HCT116 (cell line): ENCODE results near the gene PAM16. TPM values are rescaled to one million over a fixed set of nuclear protein-coding genes. Genes with fewer than 3 reads are reported as not detected.

ENCODE experiments used
- ATAC-seq: fragments of 200-7000 bp; cut with Tn5 transposase; 2 replicates; pipeline ENCODE4 v1.9.1; 2020; ENCODE audit warnings: mild to moderate bottlenecking, moderate library complexity
- BruUV-seq: library from RNA; stranded (reverse); fragments of 400-500 nt; replicated peaks from 2 replicates; lab custom pipeline; 2021; lab: Mats Ljungman, UMichigan
- CTCF ChIA-PET: fragments of 300-600 bp; sonication (Branson Sonifier 250); formaldehyde crosslinking; loops from one replicate; lab custom pipeline; 2021; ENCODE audit warnings: antibody characterized with exemption; lab: Charles Lee
- POLR2A ChIA-PET: fragments of 300-600, 350-600 bp; sonication (Branson Sonifier 250); formaldehyde crosslinking; loops from one replicate; lab custom pipeline; 2021; ENCODE audit warnings: antibody characterized with exemption; lab: Charles Lee
- RAD21 ChIA-PET, 2 experiments: fragments of 300-600 bp; sonication (Branson Sonifier 250); formaldehyde crosslinking; loops; one replicate each; lab custom pipeline; 2023; ENCODE audit warnings: low total read pairs in 2 of 2; ENCODE audit not compliant: uncharacterized antibody in 2 of 2, unreplicated experiment in 2 of 2, low non-redundant PET in 1 of 2; lab: Charles Lee
- DNase-seq: peaks from one replicate; pipeline ENCODE4 v3.0.0-alpha.2; 2010; ENCODE audit warnings: low read depth, low spot score
- H2AFZ ChIP-seq: fragments of 200-600 bp; shearing (Covaris generic), sonication (generic); 2 replicates; pipeline ENCODE4 v1.6.1; 2017; ENCODE audit warnings: low read depth, mixed run types, mixed read lengths, antibody characterized with exemption, low read length; ENCODE audit not compliant: poor library complexity, severe bottlenecking
- H3K27ac ChIP-seq: 2 replicates; pipeline ENCODE4 v1.5.1; 2012; ENCODE audit warnings: low read depth, low read length
- H3K27me3 ChIP-seq: fragments of 200-600 bp; sonication (generic); 2 replicates; pipeline ENCODE4 v1.6.1; 2016; ENCODE audit warnings: mixed run types, low read length, mixed read lengths; ENCODE audit not compliant: insufficient read depth
- H3K36me3 ChIP-seq, 2 experiments: fragments of 200-500 bp in 1 of 2; fragments of 200-600 bp in 1 of 2; sonication (Bioruptor generic) in 1 of 2; sonication (generic) in 1 of 2; 2 replicates each; pipeline versions ENCODE4 v1.5.1 to v1.6.1; 2014 to 2016; ENCODE audit warnings: low read length in 2 of 2, inconsistent platforms in 1 of 2, mixed read lengths in 1 of 2, mixed run types in 1 of 2; ENCODE audit not compliant: insufficient read depth in 2 of 2, control insufficient read depth in 1 of 2
- H3K4me1 ChIP-seq, 2 experiments: fragments of 200-600 bp in 1 of 2; sonication (generic) in 1 of 2; 2 replicates each; pipeline versions ENCODE4 v1.5.1 to v1.6.1; 2012 to 2017; ENCODE audit warnings: low read length in 2 of 2, inconsistent platforms in 1 of 2, mild to moderate bottlenecking in 1 of 2, mixed read lengths in 1 of 2, mixed run types in 1 of 2, moderate library complexity in 1 of 2; ENCODE audit not compliant: insufficient read depth in 2 of 2, control insufficient read depth in 1 of 2
- H3K4me2 ChIP-seq: fragments of 200-600 bp; sonication (generic); 2 replicates; pipeline ENCODE4 v1.6.1; 2017; ENCODE audit warnings: mixed run types, low read length, mixed read lengths
- H3K4me3 ChIP-seq, 2 experiments: fragments of 200-600 bp in 1 of 2; sonication (generic) in 1 of 2; replicated peaks in 1 of 2; 2 replicates each; pipeline ENCODE4 v1.5.1; 2011 to 2016; ENCODE audit warnings: low read length in 2 of 2, control low read depth in 1 of 2, low read depth in 1 of 2, mild to moderate bottlenecking in 1 of 2, mixed read lengths in 1 of 2, mixed run types in 1 of 2
- H3K79me2 ChIP-seq: fragments of 200-600 bp; sonication (generic); 2 replicates; pipeline ENCODE4 v1.6.1; 2017; ENCODE audit warnings: mild to moderate bottlenecking, mixed run types, low read length, moderate library complexity, mixed read lengths; ENCODE audit not compliant: insufficient read depth
- H3K9ac ChIP-seq: fragments of 200-600 bp; sonication (generic); 2 replicates; pipeline ENCODE4 v1.6.1; 2016; ENCODE audit warnings: low read length, mixed read lengths
- H3K9me2 ChIP-seq: fragments of 200-600 bp; sonication (generic), shearing (Covaris generic); 2 replicates; pipeline ENCODE4 v1.6.1; 2017; ENCODE audit warnings: mixed run types, mild to moderate bottlenecking, moderate library complexity; ENCODE audit not compliant: insufficient read depth
- H3K9me3 ChIP-seq, 2 experiments: fragments of 200-500 bp in 1 of 2; fragments of 200-600 bp in 1 of 2; sonication (Bioruptor generic) in 1 of 2; sonication (generic) in 1 of 2; 2 replicates each; pipeline ENCODE4 v1.6.1; 2014 to 2017; ENCODE audit warnings: low read length in 2 of 2, mixed read lengths in 2 of 2, inconsistent platforms in 1 of 2, low read depth in 1 of 2, mild to moderate bottlenecking in 1 of 2, mixed run types in 1 of 2, moderate library complexity in 1 of 2; ENCODE audit not compliant: control insufficient read depth in 1 of 2, insufficient read depth in 1 of 2
- H4K20me1 ChIP-seq: fragments of 200-600 bp; sonication (generic), shearing (Covaris generic); 2 replicates; pipeline ENCODE4 v1.6.1; 2017; ENCODE audit warnings: mixed run types, mild to moderate bottlenecking, moderate library complexity; ENCODE audit not compliant: insufficient read depth
- CBX3 ChIP-seq: IDR thresholded peaks from 2 replicates; pipeline ENCODE4 v1.6.1; 2012; ENCODE audit warnings: low read depth
- CEBPB ChIP-seq: IDR thresholded peaks from 2 replicates; pipeline ENCODE4 v1.6.1; 2012; ENCODE audit warnings: low read depth
- EGR1 ChIP-seq: IDR thresholded peaks from 2 replicates; pipeline ENCODE4 v1.6.1; 2012; ENCODE audit warnings: low read depth
- EZH2phosphoT487 ChIP-seq: fragments of 200-600 bp; IDR thresholded peaks from 2 replicates; pipeline ENCODE4 v1.6.1; 2018; ENCODE audit warnings: antibody characterized with exemption, borderline replicate concordance
- FOSL1 ChIP-seq: IDR thresholded peaks from 2 replicates; pipeline ENCODE4 v1.6.1; 2012; ENCODE audit warnings: low read depth
- JUND ChIP-seq: IDR thresholded peaks from 2 replicates; pipeline ENCODE4 v1.6.1; 2012
- POLR2A ChIP-seq: IDR thresholded peaks from 2 replicates; pipeline ENCODE4 v1.7.0; 2011; ENCODE audit warnings: borderline replicate concordance; ENCODE audit not compliant: insufficient read depth, insufficient read length; ENCODE audit errors: extremely low read depth
- SIN3A ChIP-seq: IDR thresholded peaks from 2 replicates; pipeline ENCODE4 v1.6.1; 2012; ENCODE audit warnings: low read depth
- SP1 ChIP-seq: IDR thresholded peaks from 2 replicates; pipeline ENCODE4 v1.6.1; 2012; ENCODE audit warnings: low read depth
- YY1 ChIP-seq: IDR thresholded peaks from 2 replicates; pipeline ENCODE4 v1.6.1; 2011; ENCODE audit warnings: low read length, low read depth, moderate library complexity, mild to moderate bottlenecking; ENCODE audit not compliant: insufficient replicate concordance; ENCODE audit errors: extremely low read depth
- ZFX ChIP-seq: fragments of 450-650 bp; IDR thresholded peaks from 2 replicates; pipeline ENCODE4 v1.6.1; 2017
- ZNF274 ChIP-seq: fragments of 200-500 bp; sonication (Bioruptor generic); IDR thresholded peaks from 2 replicates; pipeline ENCODE4 v1.6.1; 2014; ENCODE audit warnings: mild to moderate bottlenecking, low read depth, low read length, inconsistent platforms
- intact Hi-C: fragments of 100-400 bp; cut with micrococcal nuclease; formaldehyde crosslinking; loops from 2 replicates; pipeline ENCODE4 v1.10.0; 2022
- total RNA-seq: library from RNA; stranded (reverse); gene quantifications from one replicate; pipeline ENCODE4 v1.2.1, GENCODE V29; 2021; ENCODE audit not compliant: unreplicated experiment
- TF ChIP-seq, protein P1 (sequence below): IDR thresholded peaks from 2 replicates; pipeline ENCODE4 v1.6.1; 2012
- TF ChIP-seq, protein P2 (sequence below): IDR thresholded peaks from 2 replicates; pipeline ENCODE4 v1.6.1; 2012; ENCODE audit warnings: low read depth
- TF ChIP-seq, protein P3 (sequence below): IDR thresholded peaks from 2 replicates; pipeline ENCODE4 v1.6.1; 2012
- TF ChIP-seq, protein P4 (sequence below): IDR thresholded peaks from 2 replicates; pipeline ENCODE4 v1.6.1; 2011; ENCODE audit warnings: mild to moderate bottlenecking, low read length, moderate library complexity; ENCODE audit not compliant: insufficient replicate concordance; ENCODE audit errors: extremely low read depth

PAM16 gene
- total RNA-seq, 1 experiment from 2014 or later: 102 TPM

DNA sequence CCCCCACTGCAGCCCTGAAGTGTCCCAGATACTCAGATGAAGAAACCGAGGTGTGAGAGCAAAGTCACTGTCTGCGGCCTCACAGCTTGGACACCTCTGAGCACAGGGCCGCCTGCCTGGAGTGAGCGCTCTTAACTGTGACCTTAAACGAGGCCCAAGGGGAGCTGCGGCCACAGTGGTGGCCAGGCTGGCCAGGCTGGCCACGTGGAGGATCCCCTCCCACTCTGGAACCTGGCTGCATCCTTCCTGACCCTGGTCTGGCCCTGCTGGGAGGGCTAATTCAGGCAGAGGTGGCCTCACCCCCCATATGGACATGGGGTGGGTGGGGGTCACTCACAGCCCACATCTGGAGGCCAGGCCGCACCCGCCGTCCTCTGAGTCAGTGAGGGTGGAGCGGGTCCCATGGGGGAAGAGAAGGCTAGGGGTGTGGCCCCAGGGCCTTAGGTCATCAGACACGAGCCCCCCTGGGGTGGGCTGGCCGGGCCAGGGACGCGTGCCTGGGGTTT, 27.1 kb upstream of the PAM16 start:
- TF ChIP-seq CBX3 (no peak), FOSL1 (no peak), EZH2phosphoT487 (no peak), EGR1 (no peak), SIN3A (no peak), SP1 (no peak), POLR2A (no peak), JUND (no peak), ZNF274 (no peak), CEBPB (no peak), ZFX (no peak), YY1 (no peak)
- TF ChIP-seq, protein P1, sequence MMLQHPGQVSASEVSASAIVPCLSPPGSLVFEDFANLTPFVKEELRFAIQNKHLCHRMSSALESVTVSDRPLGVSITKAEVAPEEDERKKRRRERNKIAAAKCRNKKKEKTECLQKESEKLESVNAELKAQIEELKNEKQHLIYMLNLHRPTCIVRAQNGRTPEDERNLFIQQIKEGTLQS: no peak
- TF ChIP-seq, protein P2, sequence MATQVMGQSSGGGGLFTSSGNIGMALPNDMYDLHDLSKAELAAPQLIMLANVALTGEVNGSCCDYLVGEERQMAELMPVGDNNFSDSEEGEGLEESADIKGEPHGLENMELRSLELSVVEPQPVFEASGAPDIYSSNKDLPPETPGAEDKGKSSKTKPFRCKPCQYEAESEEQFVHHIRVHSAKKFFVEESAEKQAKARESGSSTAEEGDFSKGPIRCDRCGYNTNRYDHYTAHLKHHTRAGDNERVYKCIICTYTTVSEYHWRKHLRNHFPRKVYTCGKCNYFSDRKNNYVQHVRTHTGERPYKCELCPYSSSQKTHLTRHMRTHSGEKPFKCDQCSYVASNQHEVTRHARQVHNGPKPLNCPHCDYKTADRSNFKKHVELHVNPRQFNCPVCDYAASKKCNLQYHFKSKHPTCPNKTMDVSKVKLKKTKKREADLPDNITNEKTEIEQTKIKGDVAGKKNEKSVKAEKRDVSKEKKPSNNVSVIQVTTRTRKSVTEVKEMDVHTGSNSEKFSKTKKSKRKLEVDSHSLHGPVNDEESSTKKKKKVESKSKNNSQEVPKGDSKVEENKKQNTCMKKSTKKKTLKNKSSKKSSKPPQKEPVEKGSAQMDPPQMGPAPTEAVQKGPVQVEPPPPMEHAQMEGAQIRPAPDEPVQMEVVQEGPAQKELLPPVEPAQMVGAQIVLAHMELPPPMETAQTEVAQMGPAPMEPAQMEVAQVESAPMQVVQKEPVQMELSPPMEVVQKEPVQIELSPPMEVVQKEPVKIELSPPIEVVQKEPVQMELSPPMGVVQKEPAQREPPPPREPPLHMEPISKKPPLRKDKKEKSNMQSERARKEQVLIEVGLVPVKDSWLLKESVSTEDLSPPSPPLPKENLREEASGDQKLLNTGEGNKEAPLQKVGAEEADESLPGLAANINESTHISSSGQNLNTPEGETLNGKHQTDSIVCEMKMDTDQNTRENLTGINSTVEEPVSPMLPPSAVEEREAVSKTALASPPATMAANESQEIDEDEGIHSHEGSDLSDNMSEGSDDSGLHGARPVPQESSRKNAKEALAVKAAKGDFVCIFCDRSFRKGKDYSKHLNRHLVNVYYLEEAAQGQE: no peak
- TF ChIP-seq, protein P3, sequence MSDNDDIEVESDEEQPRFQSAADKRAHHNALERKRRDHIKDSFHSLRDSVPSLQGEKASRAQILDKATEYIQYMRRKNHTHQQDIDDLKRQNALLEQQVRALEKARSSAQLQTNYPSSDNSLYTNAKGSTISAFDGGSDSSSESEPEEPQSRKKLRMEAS: no peak
- TF ChIP-seq, protein P4, sequence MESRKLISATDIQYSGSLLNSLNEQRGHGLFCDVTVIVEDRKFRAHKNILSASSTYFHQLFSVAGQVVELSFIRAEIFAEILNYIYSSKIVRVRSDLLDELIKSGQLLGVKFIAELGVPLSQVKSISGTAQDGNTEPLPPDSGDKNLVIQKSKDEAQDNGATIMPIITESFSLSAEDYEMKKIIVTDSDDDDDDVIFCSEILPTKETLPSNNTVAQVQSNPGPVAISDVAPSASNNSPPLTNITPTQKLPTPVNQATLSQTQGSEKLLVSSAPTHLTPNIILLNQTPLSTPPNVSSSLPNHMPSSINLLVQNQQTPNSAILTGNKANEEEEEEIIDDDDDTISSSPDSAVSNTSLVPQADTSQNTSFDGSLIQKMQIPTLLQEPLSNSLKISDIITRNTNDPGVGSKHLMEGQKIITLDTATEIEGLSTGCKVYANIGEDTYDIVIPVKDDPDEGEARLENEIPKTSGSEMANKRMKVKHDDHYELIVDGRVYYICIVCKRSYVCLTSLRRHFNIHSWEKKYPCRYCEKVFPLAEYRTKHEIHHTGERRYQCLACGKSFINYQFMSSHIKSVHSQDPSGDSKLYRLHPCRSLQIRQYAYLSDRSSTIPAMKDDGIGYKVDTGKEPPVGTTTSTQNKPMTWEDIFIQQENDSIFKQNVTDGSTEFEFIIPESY: no peak
- Histone ChIP-seq H4K20me1 (no peaks in the 10 kb centered on the region), H3K79me2 (peaks cover 9% of the 10 kb centered on the region; the same call in 1 of the 2 replicates), H3K9me2 (no peaks in the 10 kb centered on the region), H2AFZ (no peak overlapping the region), H3K27me3 (no peaks in the 10 kb centered on the region), H3K4me3 (no peak overlapping the region), H3K27ac (no peak overlapping the region), H3K4me2 (no peak overlapping the region), H3K9ac (no peak overlapping the region), H3K9me3 (no peaks in the 10 kb centered on the region), H3K4me1 (peaks cover 22 to 48% of the 10 kb centered on the region in 2 experiments), H3K36me3 (no peaks in the 10 kb centered on the region)
- RAD21 ChIA-PET: no interaction called here
- DNase-seq: no peak
- intact Hi-C loops: no loop called here
- ATAC-seq: no peak
- BruUV-seq: no TSS peak
- CTCF ChIA-PET: no interaction called here
- POLR2A ChIA-PET: no interaction called here
